ENCODE measurements around the gene ZFPL1. TPM values are rescaled to one million over a fixed set of nuclear protein-coding genes. Genes with fewer than 3 reads are reported as not detected.

ZFPL1 gene
- total and polyA plus RNA-seq, 9 of the 15 experiments (the other 6 are each of a cell fraction or from before 2014, with no cell fraction given) = 3.7 to 37.5 (median 22.7) TPM

GRCh38 chr11:65134952-65135632 lies 51.1 kb downstream of the ZFPL1 start (continued):
- TF ChIP-seq POLR2AphosphoS5 (IDR thresholded peaks at IDR 0.05; ENCODE audit: control insufficient read depth, insufficient read depth, low read depth, low read length) = peak; percentile 65; the same call in 1 of the 2 replicates
- no peak for TF ChIP-seq ZNF232 (CRISPR knock-in tag; IDR thresholded peaks at IDR 0.05)
- no peak for TF ChIP-seq ZNF655 (CRISPR knock-in tag; IDR thresholded peaks at IDR 0.05)
- no peak for TF ChIP-seq NELFE (IDR thresholded peaks at IDR 0.05; ENCODE audit: insufficient read depth, insufficient read length)
- no peak for TF ChIP-seq TFAM (CRISPR knock-in tag; conservative IDR thresholded peaks at IDR 0.05)
- no peak for TF ChIP-seq MAFF (IDR thresholded peaks at IDR 0.05; ENCODE audit: low read length)
- peak in 1 of 2 experiments; percentile 54; a peak in 1 of 4 replicates for TF ChIP-seq FOXA3 (CRISPR knock-in tag; conservative IDR thresholded peaks at IDR 0.05 in 1 of 2, IDR thresholded peaks at IDR 0.05 in 1 of 2)
- TF ChIP-seq, protein P1, sequence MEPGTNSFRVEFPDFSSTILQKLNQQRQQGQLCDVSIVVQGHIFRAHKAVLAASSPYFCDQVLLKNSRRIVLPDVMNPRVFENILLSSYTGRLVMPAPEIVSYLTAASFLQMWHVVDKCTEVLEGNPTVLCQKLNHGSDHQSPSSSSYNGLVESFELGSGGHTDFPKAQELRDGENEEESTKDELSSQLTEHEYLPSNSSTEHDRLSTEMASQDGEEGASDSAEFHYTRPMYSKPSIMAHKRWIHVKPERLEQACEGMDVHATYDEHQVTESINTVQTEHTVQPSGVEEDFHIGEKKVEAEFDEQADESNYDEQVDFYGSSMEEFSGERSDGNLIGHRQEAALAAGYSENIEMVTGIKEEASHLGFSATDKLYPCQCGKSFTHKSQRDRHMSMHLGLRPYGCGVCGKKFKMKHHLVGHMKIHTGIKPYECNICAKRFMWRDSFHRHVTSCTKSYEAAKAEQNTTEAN (CRISPR knock-in tag; IDR thresholded peaks at IDR 0.05) = no peak
- TF ChIP-seq RBM14 (IDR thresholded peaks at IDR 0.05; ENCODE audit: borderline replicate concordance, insufficient read depth, low read depth, low read length) = no peak
- TF ChIP-seq XRCC5 (IDR thresholded peaks at IDR 0.05; ENCODE audit: low read depth, low read length) = no peak
- TF ChIP-seq RFX1 (IDR thresholded peaks at IDR 0.05) = peak; percentile 98
- peak; percentile 51 for TF ChIP-seq SAP30 (IDR thresholded peaks at IDR 0.05; ENCODE audit: borderline replicate concordance, insufficient read depth, low read depth, low read length, poor library complexity, severe bottlenecking)
- no peak for TF ChIP-seq ZFP36 (IDR thresholded peaks at IDR 0.05; ENCODE audit: low read depth, low read length, partially characterized antibody)
- no peak for TF ChIP-seq ZNF79 (CRISPR knock-in tag; IDR thresholded peaks at IDR 0.05; ENCODE audit: low read depth)
- peak in 1 of 2 experiments; percentile 20 for TF ChIP-seq E2F6 (IDR thresholded peaks at IDR 0.05; ENCODE audit: borderline replicate concordance in 1 of 2, extremely low read depth in 1 of 2, insufficient read depth in 1 of 2, insufficient read length in 1 of 2, low read depth in 1 of 2, low read length in 1 of 2, poor library complexity in 1 of 2, severe bottlenecking in 1 of 2)
- TF ChIP-seq HDAC3 (IDR thresholded peaks at IDR 0.05; ENCODE audit: borderline replicate concordance, partially characterized antibody) = no peak
- TF ChIP-seq, protein P2, sequence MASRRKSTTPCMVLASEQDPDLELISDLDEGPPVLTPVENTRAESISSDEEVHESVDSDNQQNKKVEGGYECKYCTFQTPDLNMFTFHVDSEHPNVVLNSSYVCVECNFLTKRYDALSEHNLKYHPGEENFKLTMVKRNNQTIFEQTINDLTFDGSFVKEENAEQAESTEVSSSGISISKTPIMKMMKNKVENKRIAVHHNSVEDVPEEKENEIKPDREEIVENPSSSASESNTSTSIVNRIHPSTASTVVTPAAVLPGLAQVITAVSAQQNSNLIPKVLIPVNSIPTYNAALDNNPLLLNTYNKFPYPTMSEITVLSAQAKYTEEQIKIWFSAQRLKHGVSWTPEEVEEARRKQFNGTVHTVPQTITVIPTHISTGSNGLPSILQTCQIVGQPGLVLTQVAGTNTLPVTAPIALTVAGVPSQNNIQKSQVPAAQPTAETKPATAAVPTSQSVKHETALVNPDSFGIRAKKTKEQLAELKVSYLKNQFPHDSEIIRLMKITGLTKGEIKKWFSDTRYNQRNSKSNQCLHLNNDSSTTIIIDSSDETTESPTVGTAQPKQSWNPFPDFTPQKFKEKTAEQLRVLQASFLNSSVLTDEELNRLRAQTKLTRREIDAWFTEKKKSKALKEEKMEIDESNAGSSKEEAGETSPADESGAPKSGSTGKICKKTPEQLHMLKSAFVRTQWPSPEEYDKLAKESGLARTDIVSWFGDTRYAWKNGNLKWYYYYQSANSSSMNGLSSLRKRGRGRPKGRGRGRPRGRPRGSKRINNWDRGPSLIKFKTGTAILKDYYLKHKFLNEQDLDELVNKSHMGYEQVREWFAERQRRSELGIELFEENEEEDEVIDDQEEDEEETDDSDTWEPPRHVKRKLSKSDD (conservative IDR thresholded peaks at IDR 0.05; ENCODE audit: low read length) = no peak
- no peak for TF ChIP-seq ZNF277 (CRISPR knock-in tag; IDR thresholded peaks at IDR 0.05; ENCODE audit: borderline replicate concordance)

Measured in K562 (cell line).